Measurements from ENCODE around the gene ABHD5. TPM values are rescaled to one million over a fixed set of nuclear protein-coding genes. Genes with fewer than 3 reads are reported as not detected.

ABHD5 gene
- total and polyA plus RNA-seq, 2 donors from 2014 or later, result 19.0 to 21.1 TPM

DNA sequence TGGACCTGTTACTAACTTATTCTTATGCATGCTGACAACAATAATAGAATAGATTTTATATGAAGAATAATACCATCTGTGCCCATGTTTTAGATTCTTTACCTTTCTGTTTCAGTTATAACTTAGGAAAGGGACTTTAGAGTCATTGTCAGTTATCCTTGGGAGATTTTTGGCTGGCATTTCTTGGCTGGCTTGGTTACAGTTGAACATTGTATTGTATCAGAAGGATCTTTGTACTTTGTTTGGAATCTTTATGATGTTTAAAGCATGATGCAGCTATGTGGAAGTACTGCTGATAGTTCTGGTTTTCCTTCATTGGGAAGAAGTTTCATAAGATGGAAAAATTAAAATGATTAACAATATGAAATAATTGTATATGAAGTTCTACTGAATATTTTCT lies 19.9 kb downstream of the ABHD5 start:
- Histone ChIP-seq H3K9me3 (ENCODE audit: control insufficient read depth in 2 of 3, insufficient read depth in 1 of 3, low read length in 3 of 3) (no peaks in the 10 kb centered on the region), H3K27ac (ENCODE audit: low read depth in 2 of 2, low read length in 2 of 2) (no peak overlapping the region), H3K27me3 (ENCODE audit: control insufficient read depth, insufficient read depth, low read length) (no peaks in the 10 kb centered on the region), H3K9ac (ENCODE audit: low read length in 3 of 3) (no peak overlapping the region), H3K4me3 (ENCODE audit: low read length in 3 of 3) (no peak overlapping the region), H3K4me1 (ENCODE audit: control insufficient read depth in 2 of 3, insufficient read depth in 2 of 3, low read depth in 1 of 3, low read length in 3 of 3) (no peaks in the 10 kb centered on the region), H3K36me3 (ENCODE audit: control insufficient read depth in 2 of 3, insufficient read depth in 3 of 3, low read length in 3 of 3) (peaks cover 0 to 3% (median 0%) of the 10 kb centered on the region in 3 donors)
- no peak for DNase-seq
- no peak for FAIRE-seq
- intact Hi-C loops (cut with DNase I), result no loop called here
- TF ChIP-seq, protein P1, sequence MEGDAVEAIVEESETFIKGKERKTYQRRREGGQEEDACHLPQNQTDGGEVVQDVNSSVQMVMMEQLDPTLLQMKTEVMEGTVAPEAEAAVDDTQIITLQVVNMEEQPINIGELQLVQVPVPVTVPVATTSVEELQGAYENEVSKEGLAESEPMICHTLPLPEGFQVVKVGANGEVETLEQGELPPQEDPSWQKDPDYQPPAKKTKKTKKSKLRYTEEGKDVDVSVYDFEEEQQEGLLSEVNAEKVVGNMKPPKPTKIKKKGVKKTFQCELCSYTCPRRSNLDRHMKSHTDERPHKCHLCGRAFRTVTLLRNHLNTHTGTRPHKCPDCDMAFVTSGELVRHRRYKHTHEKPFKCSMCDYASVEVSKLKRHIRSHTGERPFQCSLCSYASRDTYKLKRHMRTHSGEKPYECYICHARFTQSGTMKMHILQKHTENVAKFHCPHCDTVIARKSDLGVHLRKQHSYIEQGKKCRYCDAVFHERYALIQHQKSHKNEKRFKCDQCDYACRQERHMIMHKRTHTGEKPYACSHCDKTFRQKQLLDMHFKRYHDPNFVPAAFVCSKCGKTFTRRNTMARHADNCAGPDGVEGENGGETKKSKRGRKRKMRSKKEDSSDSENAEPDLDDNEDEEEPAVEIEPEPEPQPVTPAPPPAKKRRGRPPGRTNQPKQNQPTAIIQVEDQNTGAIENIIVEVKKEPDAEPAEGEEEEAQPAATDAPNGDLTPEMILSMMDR (IDR thresholded peaks at IDR 0.05; ENCODE audit: borderline replicate concordance, extremely low read depth, insufficient read depth), result no peak

DNA sequence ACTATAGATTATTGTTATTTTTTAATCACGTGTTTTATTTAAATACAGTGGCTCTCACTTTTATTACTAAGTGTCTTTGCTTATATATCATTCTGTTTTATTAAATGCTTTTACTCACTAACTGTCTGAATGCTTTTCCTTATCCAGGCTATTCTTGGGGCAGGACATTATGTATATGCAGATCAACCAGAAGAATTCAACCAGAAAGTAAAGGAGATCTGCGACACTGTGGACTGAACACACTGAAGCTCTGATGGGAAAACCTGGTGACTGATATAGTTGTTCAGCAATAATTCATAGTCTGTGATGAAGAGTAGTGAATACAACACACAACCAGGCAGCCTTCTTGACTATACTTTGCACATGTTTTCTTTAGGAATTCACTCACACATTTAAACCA lies 27.6 kb downstream of the ABHD5 start:
- FAIRE-seq, result no peak
- Histone ChIP-seq H3K27ac (ENCODE audit: low read depth in 2 of 2, low read length in 2 of 2) (no peak overlapping the region), H3K9me3 (ENCODE audit: control insufficient read depth in 2 of 3, insufficient read depth in 1 of 3, low read length in 3 of 3) (no peaks in the 10 kb centered on the region), H3K27me3 (ENCODE audit: control insufficient read depth, insufficient read depth, low read length) (no peaks in the 10 kb centered on the region), H3K4me1 (ENCODE audit: control insufficient read depth in 2 of 3, insufficient read depth in 2 of 3, low read depth in 1 of 3, low read length in 3 of 3) (no peaks in the 10 kb centered on the region), H3K9ac (ENCODE audit: low read length in 3 of 3) (no peak overlapping the region), H3K4me3 (ENCODE audit: low read length in 3 of 3) (no peak overlapping the region), H3K36me3 (ENCODE audit: control insufficient read depth in 2 of 3, insufficient read depth in 3 of 3, low read length in 3 of 3) (peaks cover 0 to 8% (median 5%) of the 10 kb centered on the region in 3 donors)
- no peak for DNase-seq
- TF ChIP-seq, protein P1 (IDR thresholded peaks at IDR 0.05; ENCODE audit: borderline replicate concordance, extremely low read depth, insufficient read depth), result no peak
- intact Hi-C loops (cut with DNase I), result no loop called here

DNA sequence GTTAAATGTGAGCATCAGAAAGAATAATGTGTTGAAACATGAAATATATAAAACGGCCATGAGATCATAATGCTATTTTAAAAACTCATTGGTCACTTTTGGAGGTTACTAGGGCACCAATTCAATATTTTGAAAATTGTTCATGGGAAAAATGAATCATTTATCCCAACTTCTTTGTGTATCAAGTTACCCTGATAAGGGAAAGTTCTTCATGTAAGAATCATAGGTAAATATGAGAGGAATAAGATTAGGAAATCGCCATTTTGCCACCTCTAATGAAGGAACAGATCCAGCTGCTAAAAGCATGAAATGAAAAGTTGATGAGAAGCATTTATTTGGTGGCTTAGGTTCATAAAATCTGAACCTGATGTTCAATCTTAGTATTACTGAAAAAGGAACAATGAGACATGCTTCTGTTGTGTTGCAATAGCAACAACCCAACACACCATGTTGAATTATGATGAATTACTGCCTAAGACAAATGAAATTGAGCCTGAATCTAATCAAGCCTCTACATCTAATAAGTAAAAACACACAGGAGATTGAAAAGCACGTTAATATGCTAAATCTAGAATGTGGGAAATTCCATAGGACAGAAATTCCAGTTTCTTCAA lies 32.5 kb downstream of the ABHD5 start:
- intact Hi-C loops (cut with DNase I), result no loop called here
- FAIRE-seq, result no peak

More for the DNA sequence above, 32.5 kb downstream of the ABHD5 start:
- Histone ChIP-seq H3K4me3 (ENCODE audit: low read length in 3 of 3) (no peak overlapping the region), H3K4me1 (ENCODE audit: control insufficient read depth in 2 of 3, insufficient read depth in 2 of 3, low read depth in 1 of 3, low read length in 3 of 3) (peaks cover 0 to 3% (median 0%) of the 10 kb centered on the region in 3 donors), H3K9ac (ENCODE audit: low read length in 3 of 3) (no peak overlapping the region), H3K9me3 (ENCODE audit: control insufficient read depth in 2 of 3, insufficient read depth in 1 of 3, low read length in 3 of 3) (no peaks in the 10 kb centered on the region), H3K27me3 (ENCODE audit: control insufficient read depth, insufficient read depth, low read length) (no peaks in the 10 kb centered on the region), H3K27ac (ENCODE audit: low read depth in 2 of 2, low read length in 2 of 2) (no peak overlapping the region), H3K36me3 (ENCODE audit: control insufficient read depth in 2 of 3, insufficient read depth in 3 of 3, low read length in 3 of 3) (peaks cover 0 to 5% (median 5%) of the 10 kb centered on the region in 3 donors)
- TF ChIP-seq, protein P1 (IDR thresholded peaks at IDR 0.05; ENCODE audit: borderline replicate concordance, extremely low read depth, insufficient read depth), result no peak
- DNase-seq, result no peak

All from kidney (tissue), 14 donors.